GM18498 (cell line): ENCODE results near the gene MERTK.
"Not testable (repeated sequence)": the region's sequence is repeated elsewhere in the genome, so short reads cannot be mapped to it uniquely, and the experiment has no call there.

Experiments used
- ATAC-seq: cut with Tn5 transposase; IDR thresholded peaks from one replicate; pipeline ENCODE4 v1.9.1; 2021; ENCODE audit warnings: mild to moderate bottlenecking, moderate library complexity; ENCODE audit not compliant: unreplicated experiment

Gene MERTK

GRCh38 chr2:111909079-111909478 lies 10.7 kb downstream of the MERTK start:
- no peak for ATAC-seq

- not testable (repeated sequence) for ATAC-seq
Observed at GRCh38 chr2:111909997-111910396, 11.6 kb downstream of the MERTK start.

GRCh38 chr2:111910609-111911277 lies 12.3 kb downstream of the MERTK start:
- no peak for ATAC-seq

- not testable (repeated sequence) for ATAC-seq
Observed at GRCh38 chr2:111911295-111911977, 13.0 kb downstream of the MERTK start.

DNA sequence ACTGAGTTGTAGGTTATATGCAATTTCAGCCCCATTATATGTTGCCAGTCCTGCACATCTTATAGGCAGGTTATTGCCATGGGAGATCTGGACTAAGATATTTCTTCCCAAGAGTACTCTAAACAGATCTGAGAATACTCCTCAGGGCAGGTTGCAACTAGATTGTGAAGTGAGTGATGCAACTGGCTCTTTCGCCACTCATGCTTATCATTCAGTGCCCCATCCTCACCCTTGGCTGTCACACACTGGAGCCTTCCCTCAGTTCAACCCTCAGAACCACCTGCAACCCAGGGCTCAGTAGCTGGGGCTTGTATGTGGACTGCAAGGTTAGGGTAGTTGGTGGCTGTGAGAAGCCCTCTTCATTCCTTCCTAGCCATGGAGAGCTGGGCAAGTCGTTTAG lies 14.1 kb downstream of the MERTK start:
- no peak for ATAC-seq

GRCh38 chr2:111917106-111917505 lies 18.7 kb downstream of the MERTK start:
- no peak for ATAC-seq

GRCh38 chr2:111918383-111918806 lies 20.0 kb downstream of the MERTK start:
- no peak for ATAC-seq

- no peak for ATAC-seq
Observed at GRCh38 chr2:111919365-111919764, 21.0 kb downstream of the MERTK start.

GRCh38 chr2:111919794-111920608 lies 21.6 kb downstream of the MERTK start:
- ATAC-seq = no peak

- ATAC-seq = no peak
Observed at GRCh38 chr2:111923276-111923804, 24.9 kb downstream of the MERTK start.

DNA sequence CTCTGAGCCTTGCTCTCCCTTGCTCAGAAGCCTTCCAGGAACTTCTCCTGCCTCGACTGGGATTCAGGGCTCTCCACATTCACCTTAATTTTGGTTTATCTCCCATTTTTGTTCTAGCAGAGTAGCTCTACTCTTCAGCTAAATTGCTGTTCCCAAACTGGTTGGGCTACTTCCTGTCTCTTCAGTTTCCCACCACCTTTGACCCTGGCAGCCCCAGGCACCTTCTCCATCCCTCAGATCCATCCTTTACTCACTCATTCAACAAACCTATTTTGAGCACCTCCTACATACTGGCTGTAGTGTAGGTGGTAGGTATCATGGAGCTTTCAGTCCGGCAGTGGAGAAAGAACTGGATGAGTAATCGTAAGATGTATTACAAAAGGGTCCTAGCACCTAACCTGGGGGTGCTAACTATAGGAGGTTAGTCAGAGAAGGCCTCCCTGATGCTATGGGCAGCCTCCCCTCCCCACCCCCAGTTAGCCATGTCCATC lies 26.3 kb downstream of the MERTK start:
- ATAC-seq = no peak

- no peak for ATAC-seq
Observed at GRCh38 chr2:111927723-111928122, 29.3 kb downstream of the MERTK start.

DNA sequence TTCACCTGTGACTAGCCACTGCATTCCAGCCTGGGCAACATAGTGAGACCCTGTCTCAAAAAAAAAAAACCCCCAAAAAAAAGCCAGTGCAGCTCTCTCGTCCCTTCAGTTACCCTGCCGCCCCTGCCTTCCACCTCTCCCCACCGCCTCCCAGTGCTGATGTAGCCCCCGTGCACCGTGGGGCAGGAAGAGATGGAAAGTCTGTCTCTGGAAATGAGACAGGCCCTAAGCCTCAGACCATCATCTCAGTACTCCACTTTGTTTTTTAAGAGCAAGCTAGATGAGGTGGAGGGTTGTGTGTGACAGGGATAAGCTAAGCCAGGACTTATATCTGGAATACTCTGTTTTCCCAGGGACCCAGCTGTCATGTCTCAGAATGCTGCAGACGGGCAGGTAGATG lies 32.0 kb downstream of the MERTK start:
- ATAC-seq = no peak

GRCh38 chr2:111930875-111931274 lies 32.5 kb downstream of the MERTK start:
- ATAC-seq = no peak

GRCh38 chr2:111932841-111933291 lies 34.5 kb downstream of the MERTK start:
- no peak for ATAC-seq

- not testable (repeated sequence) for ATAC-seq
Observed at GRCh38 chr2:111933900-111934299, 35.5 kb downstream of the MERTK start.

DNA sequence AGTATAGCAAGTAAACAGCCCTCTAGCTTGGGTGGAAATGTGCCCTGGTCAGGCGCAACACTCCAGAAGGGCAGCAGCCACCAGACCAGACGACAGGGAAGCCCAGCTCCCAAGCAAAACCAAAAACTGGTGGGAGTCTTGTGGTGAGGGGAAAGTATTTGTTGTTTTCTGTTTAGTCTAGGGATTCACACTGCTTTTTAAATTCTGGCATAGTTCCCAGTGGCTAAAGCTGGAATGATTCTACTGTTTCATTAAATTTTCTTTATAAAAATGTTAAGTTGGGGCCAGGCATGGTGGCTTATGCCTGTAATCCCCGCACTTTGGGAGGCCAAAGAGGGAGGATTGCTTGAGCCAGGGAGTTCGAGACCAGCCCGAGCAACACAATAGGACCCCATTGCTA lies 38.5 kb downstream of the MERTK start:
- no peak for ATAC-seq

DNA sequence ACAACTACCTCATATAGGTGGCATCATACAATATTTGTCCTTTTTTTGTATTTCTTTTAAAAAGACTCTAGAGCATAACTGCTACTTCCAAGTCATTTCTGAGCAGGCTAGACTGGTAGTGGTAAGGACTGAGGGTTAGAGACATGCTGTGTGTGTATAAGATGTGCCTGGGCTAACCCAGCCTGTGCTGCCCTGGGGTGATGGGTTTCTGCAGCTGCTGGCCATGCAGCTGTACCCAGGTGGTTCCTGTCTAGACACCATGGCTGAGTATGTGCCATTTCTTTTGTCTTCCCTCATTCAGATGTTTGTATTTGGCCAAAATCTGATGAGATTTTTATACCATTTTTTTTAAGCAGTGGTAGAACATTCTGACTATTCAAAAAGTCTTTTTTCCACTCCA lies 40.0 kb downstream of the MERTK start:
- no peak for ATAC-seq

DNA sequence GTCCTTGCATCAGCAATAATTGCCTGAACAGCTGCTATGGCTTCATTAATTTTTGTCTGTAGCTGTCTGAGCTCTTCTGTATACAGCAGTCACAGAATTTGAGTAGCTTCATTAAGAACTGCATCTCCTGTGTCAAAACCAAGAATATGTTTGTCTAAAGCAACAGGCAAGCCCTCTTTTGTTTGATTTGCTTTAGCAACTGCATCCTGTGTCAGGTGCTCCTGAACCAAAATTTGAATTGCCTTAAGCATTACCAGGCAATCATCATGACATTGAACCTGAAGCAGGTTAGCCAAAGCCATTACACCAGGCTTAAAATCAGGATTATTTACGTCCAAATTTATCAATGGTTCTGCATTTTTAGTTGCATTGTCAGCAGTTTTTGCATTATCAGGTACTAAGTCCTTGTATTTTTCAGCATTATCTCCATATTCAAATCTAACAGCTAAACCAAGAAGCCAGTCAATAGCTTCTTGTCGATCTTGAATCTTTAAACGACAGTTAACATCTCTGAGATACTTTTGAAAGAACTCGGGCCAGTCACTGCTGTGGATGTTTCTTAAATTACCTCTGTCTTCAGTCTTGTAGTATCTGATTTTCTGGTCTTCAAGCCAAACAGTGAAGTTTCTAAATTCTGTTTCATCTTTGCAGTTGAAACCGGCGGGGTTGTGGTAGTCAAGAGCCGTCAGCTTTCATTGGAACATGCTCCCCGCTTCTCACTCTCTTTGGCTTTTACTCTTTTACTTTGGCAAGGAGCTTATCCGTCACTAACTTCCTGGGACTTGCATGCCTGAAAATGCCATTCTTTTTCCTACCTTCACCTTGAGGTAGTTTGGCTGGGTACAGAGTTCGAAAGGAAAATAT lies 42.2 kb downstream of the MERTK start:
- ATAC-seq = no peak

DNA sequence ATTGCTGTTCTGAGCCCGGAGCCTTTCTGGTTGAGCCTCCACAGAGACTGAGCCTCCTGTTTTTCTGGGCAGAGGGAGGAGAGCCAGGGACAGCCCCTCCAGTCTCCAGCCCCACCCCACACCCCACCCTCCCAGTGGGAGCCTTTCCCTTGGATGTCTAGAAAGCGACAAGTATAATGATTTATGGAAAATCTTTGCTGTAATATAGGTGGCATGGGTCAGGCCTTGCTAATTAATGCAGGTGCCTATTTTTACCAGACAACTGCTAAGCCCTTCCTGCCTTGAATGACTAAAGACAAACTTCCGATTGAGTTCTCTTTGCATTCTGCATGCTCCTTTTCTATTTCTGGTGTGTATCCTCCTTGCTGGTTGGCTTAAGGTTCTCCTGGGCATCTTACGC lies 43.1 kb downstream of the MERTK start:
- no peak for ATAC-seq
